ENCODE results near the gene PPP1R1B.

PPP1R1B gene

DNA sequence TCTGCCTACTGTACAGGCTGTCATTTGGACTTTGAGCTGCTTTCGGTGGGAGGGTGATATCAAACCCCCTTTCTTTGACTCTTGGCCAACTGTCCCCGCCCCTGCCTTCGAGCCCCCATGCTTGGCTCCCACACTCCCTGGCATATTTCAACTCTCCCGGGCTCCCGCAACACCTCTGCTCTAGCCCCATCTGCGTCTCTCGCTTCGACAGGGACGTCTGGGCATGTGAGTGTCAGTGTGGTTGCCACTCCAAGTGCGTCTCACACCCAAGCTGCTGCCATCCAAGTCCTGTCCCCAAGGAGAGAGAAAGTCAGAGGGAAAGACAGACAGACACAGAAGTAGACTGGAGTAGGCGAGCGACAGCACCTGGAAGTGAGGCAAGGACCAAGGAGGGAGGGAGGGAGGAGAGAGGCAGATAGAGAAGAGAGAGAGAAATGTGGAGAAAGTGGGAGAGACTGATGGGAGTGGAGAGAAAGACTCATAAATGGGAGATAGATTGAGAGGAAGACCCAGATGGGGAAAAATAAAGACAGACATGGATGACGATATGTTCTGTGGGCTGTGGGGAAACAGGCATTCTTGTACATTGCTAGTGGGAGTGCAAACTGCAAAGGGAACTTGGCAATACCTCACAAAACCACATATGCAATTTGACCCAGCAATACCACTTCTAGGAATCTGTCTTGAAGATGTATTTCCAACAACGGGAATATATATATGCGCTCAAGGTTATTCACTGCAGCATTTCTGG, 22.0 kb downstream of the PPP1R1B start:
- H4K20me1 ChIP-seq, result peaks cover 67 to 100% (median 99%) of the 10 kb centered on the region in 11 experiments
- no peak overlapping the region for H3K4me3 ChIP-seq
- no peak for TF ChIP-seq Cebpa-rat (IDR thresholded peaks at IDR 0.05)
- 0 out of 22 replicates have a peak overlapping the region, but pooled peaks of 1 of the 11 experiments have one; percentile 11 for H3K4me2 ChIP-seq
- no peaks in the 10 kb centered on the region for H3K27me3 ChIP-seq
- H3K4me1 ChIP-seq, result peaks cover 23 to 81% (median 42%) of the 10 kb centered on the region in 10 experiments
- 0 out of 22 replicates have a peak overlapping the region, but pooled peaks of 1 of the 11 experiments have one; percentile 8 for H3K9ac ChIP-seq
- H3K27ac ChIP-seq, result no peak overlapping the region
- peaks cover 0 to 41% (median 19%) of the 10 kb centered on the region in 11 experiments; a peak in 14 of 22 replicates for H3K36me3 ChIP-seq
- no peaks in the 10 kb centered on the region for H3K9me3 ChIP-seq (replicated peaks in 1 of 11)

DNA sequence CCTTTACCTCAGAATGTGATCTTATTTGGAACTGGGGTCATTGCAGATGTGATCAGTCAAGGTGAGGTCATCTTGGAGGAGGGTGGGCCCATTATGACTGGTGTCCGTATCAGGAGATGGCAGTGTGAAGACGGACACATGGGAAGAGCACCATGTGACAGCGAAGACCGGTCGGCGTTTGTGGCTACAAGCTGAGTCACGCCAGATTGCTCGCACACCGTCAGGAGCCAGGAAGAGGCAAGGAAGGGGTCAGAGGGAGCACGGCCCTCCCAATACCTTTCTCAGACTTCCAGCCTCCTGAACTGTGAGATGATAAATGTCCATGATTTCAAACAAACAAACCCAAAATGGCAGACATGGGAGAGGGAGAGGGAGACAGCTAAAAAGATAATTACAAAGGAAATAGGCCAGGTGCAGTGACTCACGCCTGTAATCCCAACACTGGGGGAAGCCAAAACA, 23.4 kb downstream of the PPP1R1B start:
- Histone ChIP-seq H3K27me3 (no peaks in the 10 kb centered on the region), H3K4me1 (peaks cover 23 to 67% (median 39%) of the 10 kb centered on the region in 10 experiments), H3K36me3 (peaks cover 0 to 49% (median 24%) of the 10 kb centered on the region in 11 experiments; a peak in 17 of 22 replicates), H4K20me1 (peaks cover 65 to 100% (median 99%) of the 10 kb centered on the region in 11 experiments), H3K4me2 (peak overlapping the region in 7 of 11 experiments; percentile 27 to 63 (median 55); a peak in 8 of 22 replicates), H3K9ac (no peak overlapping the region), H3K27ac (no peak overlapping the region), H3K9me3 (replicated peaks in 1 of 11) (no peaks in the 10 kb centered on the region), H3K4me3 (no peak overlapping the region)
- TF ChIP-seq Cebpa-rat (IDR thresholded peaks at IDR 0.05), result no peak

DNA sequence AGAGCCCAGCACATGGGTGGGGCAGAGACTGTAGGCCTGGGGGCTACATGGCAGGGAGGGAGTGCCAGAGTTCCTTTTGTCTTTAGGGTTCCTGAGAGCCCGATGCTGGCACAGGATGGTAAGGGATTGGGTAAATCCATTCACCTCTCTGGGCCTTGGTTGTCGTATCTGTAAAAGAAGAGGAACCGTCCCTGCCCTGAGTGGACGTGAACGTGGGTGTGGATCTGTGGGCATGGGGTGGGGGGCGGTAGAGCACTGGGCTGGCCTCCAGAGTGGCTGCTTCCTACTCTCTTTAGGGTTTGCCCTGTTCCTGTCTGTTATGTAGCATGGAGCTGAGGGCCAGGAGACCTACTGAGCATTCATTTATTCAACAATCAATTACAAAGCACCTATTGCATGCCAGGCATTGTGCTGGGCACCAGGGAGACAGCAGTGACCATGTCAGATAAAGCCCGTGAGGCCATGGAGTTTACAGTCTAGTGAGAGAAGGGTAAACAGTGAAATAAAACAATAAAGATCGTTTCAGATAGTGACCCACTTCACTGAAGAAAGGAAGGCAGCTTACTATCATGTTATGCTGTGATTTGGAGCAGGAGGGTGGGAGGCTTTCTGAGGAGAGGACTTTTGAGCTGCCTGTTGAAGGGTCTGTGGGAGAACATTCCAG, 25.3 kb downstream of the PPP1R1B start:
- Histone ChIP-seq H4K20me1 (peaks cover 73 to 98% (median 97%) of the 10 kb centered on the region in 11 experiments), H3K9ac (peak overlapping the region in 4 of 11 experiments; percentile 5 to 45 (median 18); a peak in 5 of 22 replicates), H3K9me3 (replicated peaks in 1 of 11) (no peaks in the 10 kb centered on the region), H3K36me3 (peaks cover 0 to 53% (median 35%) of the 10 kb centered on the region in 11 experiments; a peak in 17 of 22 replicates), H3K4me1 (peaks cover 23 to 50% (median 37%) of the 10 kb centered on the region in 10 experiments), H3K4me3 (no peak overlapping the region), H3K27ac (no peak overlapping the region; a peak in 1 of 22 replicates), H3K4me2 (peak overlapping the region in 10 of 11 experiments; percentile 27 to 67 (median 55); a peak in 16 of 22 replicates), H3K27me3 (no peaks in the 10 kb centered on the region)
- no peak for TF ChIP-seq Cebpa-rat (IDR thresholded peaks at IDR 0.05)

DNA sequence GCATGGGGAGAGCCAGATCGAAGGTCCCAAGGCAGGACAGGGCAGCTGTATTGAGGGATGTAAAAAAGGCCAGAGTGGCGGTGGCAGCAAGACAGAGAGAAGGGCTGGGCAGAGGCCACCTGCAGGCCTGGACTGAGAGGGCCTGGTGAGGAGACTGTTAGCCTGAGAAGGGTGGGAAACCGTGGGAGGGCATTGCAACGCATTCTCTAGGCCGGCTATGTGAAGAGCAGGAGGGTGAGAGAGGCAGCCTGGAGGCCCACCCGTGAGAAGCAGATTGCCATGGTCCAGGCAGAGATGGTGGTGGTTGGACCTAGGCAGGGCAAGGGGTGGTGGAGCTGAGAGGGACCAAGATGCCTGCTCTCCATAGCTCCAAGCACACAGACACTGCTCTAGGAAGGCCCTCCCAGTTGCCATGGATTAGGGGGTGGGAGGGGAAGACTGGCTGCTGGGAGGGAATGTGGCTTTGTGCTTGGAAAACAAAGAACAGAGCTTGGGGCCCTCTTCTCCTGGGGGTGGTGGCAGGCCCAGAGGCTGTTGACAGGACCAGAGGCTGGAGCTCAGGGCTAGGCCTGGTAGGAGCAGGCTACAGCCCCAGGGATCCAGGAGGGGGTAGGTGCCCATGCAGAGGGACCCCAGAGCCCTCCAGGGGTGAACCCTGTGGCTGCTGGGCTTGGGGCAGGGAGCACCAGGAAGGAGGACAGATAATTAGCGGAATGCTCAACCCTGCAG, 26.0 kb downstream of the PPP1R1B start:
- H3K9me3 ChIP-seq (replicated peaks in 1 of 11), result no peaks in the 10 kb centered on the region
- peak overlapping the region in 4 of 11 experiments; percentile 27 to 62 (median 32); a peak in 3 of 22 replicates for H3K4me2 ChIP-seq
- no peak overlapping the region for H3K4me3 ChIP-seq
- peak overlapping the region in 3 of 11 experiments; percentile 5 to 41 (median 15); a peak in 2 of 22 replicates for H3K9ac ChIP-seq
- H3K27ac ChIP-seq, result no peak overlapping the region
- no peak for TF ChIP-seq Cebpa-rat (IDR thresholded peaks at IDR 0.05)
- peaks cover 79 to 98% (median 92%) of the 10 kb centered on the region in 11 experiments for H4K20me1 ChIP-seq
- H3K36me3 ChIP-seq, result peaks cover 0 to 60% (median 40%) of the 10 kb centered on the region in 11 experiments; a peak in 17 of 22 replicates
- H3K4me1 ChIP-seq, result peaks cover 25 to 53% (median 42%) of the 10 kb centered on the region in 10 experiments
- H3K27me3 ChIP-seq, result no peaks in the 10 kb centered on the region

DNA sequence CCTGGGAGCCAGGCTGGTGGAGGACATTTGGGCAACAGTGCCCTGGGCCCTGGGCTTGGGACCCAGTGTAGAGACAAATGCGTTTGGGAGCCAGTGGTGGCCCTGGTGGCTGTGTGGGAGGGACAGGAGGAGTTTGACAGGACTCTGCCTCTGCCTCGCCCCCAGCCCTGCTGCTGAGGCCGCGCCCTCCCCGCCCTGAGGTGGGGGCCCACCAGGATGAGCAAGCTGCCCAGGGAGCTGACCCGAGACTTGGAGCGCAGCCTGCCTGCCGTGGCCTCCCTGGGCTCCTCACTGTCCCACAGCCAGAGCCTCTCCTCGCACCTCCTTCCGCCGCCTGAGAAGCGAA, 26.5 kb downstream of the PPP1R1B start:
- H3K9ac ChIP-seq, result 0 out of 22 replicates have a peak overlapping the region, but pooled peaks of 1 of the 11 experiments have one; percentile 15
- H3K9me3 ChIP-seq (replicated peaks in 1 of 11), result no peaks in the 10 kb centered on the region
- H3K27ac ChIP-seq, result no peak overlapping the region
- H3K27me3 ChIP-seq, result no peaks in the 10 kb centered on the region
- H3K4me1 ChIP-seq, result peaks cover 30 to 58% (median 47%) of the 10 kb centered on the region in 10 experiments
- no peak for TF ChIP-seq Cebpa-rat (IDR thresholded peaks at IDR 0.05)
- H3K4me3 ChIP-seq, result no peak overlapping the region
- H4K20me1 ChIP-seq, result peaks cover 82 to 99% (median 92%) of the 10 kb centered on the region in 11 experiments
- no peak overlapping the region; a peak in 1 of 22 replicates for H3K4me2 ChIP-seq
- peaks cover 0 to 65% (median 46%) of the 10 kb centered on the region in 11 experiments; a peak in 17 of 22 replicates for H3K36me3 ChIP-seq

DNA sequence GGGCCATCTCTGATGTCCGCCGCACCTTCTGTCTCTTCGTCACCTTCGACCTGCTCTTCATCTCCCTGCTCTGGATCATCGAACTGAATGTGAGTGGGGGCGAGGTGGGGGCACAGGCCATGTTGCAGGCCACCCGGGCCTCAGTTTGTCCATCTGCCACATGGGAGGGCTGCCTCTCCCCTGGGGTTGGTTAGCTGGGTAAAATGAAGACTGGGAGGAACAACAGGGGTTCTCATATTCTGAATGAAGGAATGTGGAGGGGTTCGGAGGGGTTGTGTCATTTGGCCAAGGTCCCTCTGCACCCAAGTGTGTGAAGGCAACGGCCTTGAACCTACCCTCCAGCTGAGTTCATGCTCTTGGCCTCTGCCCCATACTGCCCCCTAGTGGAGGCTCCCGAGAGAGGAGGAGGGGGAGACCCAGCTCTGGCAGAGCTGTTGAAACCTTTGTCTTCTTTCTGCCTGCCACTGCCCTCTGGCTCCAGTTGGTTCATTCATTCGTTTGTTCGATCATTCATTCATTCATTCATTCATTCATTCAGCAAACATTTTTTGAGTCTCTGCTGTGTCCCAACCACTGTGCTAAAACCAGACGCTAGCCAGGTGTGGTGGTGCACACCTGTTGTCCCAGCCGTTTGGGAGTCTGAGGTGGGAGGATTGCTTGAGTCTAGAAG, 27.0 kb downstream of the PPP1R1B start:
- Histone ChIP-seq H3K4me2 (no peak overlapping the region), H3K9ac (0 out of 22 replicates have a peak overlapping the region, but pooled peaks of 1 of the 11 experiments have one; percentile 15), H3K4me3 (no peak overlapping the region), H4K20me1 (peaks cover 81 to 98% (median 92%) of the 10 kb centered on the region in 11 experiments), H3K36me3 (peaks cover 0 to 67% (median 46%) of the 10 kb centered on the region in 11 experiments; a peak in 17 of 22 replicates), H3K27ac (no peak overlapping the region), H3K9me3 (replicated peaks in 1 of 11) (no peaks in the 10 kb centered on the region), H3K27me3 (no peaks in the 10 kb centered on the region), H3K4me1 (peaks cover 35 to 63% (median 49%) of the 10 kb centered on the region in 10 experiments)
- TF ChIP-seq Cebpa-rat (IDR thresholded peaks at IDR 0.05), result no peak

- Histone ChIP-seq H3K9me3 (replicated peaks in 1 of 11) (no peaks in the 10 kb centered on the region), H4K20me1 (peaks cover 68 to 96% (median 84%) of the 10 kb centered on the region in 11 experiments), H3K36me3 (peaks cover under 1 to 65% (median 37%) of the 10 kb centered on the region in 11 experiments; a peak in 20 of 22 replicates), H3K27me3 (no peaks in the 10 kb centered on the region), H3K9ac (no peak overlapping the region), H3K4me3 (no peak overlapping the region), H3K4me1 (peaks cover 48 to 67% (median 52%) of the 10 kb centered on the region in 10 experiments), H3K4me2 (no peak overlapping the region), H3K27ac (no peak overlapping the region)
- no peak for TF ChIP-seq Cebpa-rat (IDR thresholded peaks at IDR 0.05)
These were observed 28.4 kb downstream of the PPP1R1B start for GRCh38 chr17:39655105-39655504.

- Histone ChIP-seq H3K36me3 (peaks cover 21 to 87% (median 63%) of the 10 kb centered on the region in 11 experiments), H3K4me3 (no peak overlapping the region), H3K9ac (peak overlapping the region in 7 of 11 experiments; percentile 7 to 65 (median 25); a peak in 6 of 22 replicates), H3K4me1 (peaks cover 49 to 70% (median 59%) of the 10 kb centered on the region in 10 experiments), H3K27ac (peak overlapping the region in 2 of 11 experiments; percentile 29 to 83; a peak in 3 of 22 replicates), H3K9me3 (replicated peaks in 1 of 11) (no peaks in the 10 kb centered on the region), H3K4me2 (peak overlapping the region; percentile 69 to 99 (median 93)), H4K20me1 (peaks cover 36 to 93% (median 65%) of the 10 kb centered on the region in 11 experiments), H3K27me3 (no peaks in the 10 kb centered on the region)
- no peak for TF ChIP-seq Cebpa-rat (IDR thresholded peaks at IDR 0.05)
These were observed 31.6 kb downstream of the PPP1R1B start for GRCh38 chr17:39658346-39658745.
